Measurements from ENCODE around the gene TXNDC11. TPM values are rescaled to one million over a fixed set of nuclear protein-coding genes. Genes with fewer than 3 reads are reported as not detected.
A peak's percentile ranks its signal among the peaks of the same experiment; 100 is the strongest.

TXNDC11 gene
- total and polyA plus RNA-seq, 2 experiments from 2014 or later, result 6.8 to 12.0 TPM

- Histone ChIP-seq H3K27me3 (ENCODE audit: insufficient read depth) (no peaks in the 10 kb centered on the region), H3K4me1 (ENCODE audit: insufficient read depth) (no peaks in the 10 kb centered on the region), H2AFZ (0 out of 2 replicates have a peak overlapping the region, but pooled peaks have one; percentile 9), H3F3A (replicated peaks; ENCODE audit: low read depth) (peaks cover 5% of the 10 kb centered on the region; the same call in 1 of the 2 replicates), H3K9me2 (ENCODE audit: insufficient read depth) (no peaks in the 10 kb centered on the region), H4K20me1 (replicated peaks; ENCODE audit: insufficient read depth) (no peaks in the 10 kb centered on the region), H3K79me2 (replicated peaks; ENCODE audit: insufficient read depth) (no peaks in the 10 kb centered on the region), H3K27ac (ENCODE audit: low read depth) (no peak overlapping the region), H3K4me2 (no peak overlapping the region), H3K4me3 (no peak overlapping the region), H3K36me3 (ENCODE audit: insufficient read depth) (no peaks in the 10 kb centered on the region)
- peaks cover 10% of the 10 kb centered on the region for H3K27me3 Mint-ChIP-seq (ENCODE audit: insufficient read depth, low read depth, poor library complexity)
- H3K4me1 Mint-ChIP-seq, result peaks cover 16% of the 10 kb centered on the region; the same call in 2 of the 3 replicates
- H3K27ac Mint-ChIP-seq, result no peak overlapping the region
- ATAC-seq, result peak; percentile 74
- no peak for DNase-seq (ENCODE audit: low spot score)
- TF ChIP-seq ZNF462 (CRISPR knock-in tag; IDR thresholded peaks at IDR 0.05) (no peak), REST (IDR thresholded peaks at IDR 0.05; ENCODE audit: unreplicated experiment) (no peak), JUNB (IDR thresholded peaks at IDR 0.05; ENCODE audit: unreplicated experiment) (no peak), NANOG (IDR thresholded peaks at IDR 0.05; ENCODE audit: borderline replicate concordance) (no peak), POLR2AphosphoS5 (IDR thresholded peaks at IDR 0.05; ENCODE audit: low read depth) (no peak), ETS1 (IDR thresholded peaks at IDR 0.05) (no peak), STAT1 (IDR thresholded peaks at IDR 0.05; ENCODE audit: unreplicated experiment) (no peak), CREB1 (CRISPR knock-in tag; IDR thresholded peaks at IDR 0.05; ENCODE audit: low read depth) (no peak), ZNF114 (CRISPR knock-in tag; IDR thresholded peaks at IDR 0.05) (no peak), CTCF (conservative IDR thresholded peaks at IDR 0.05; ENCODE audit: low read depth in 2 of 2) (no peak), EZH2phosphoT487 (IDR thresholded peaks at IDR 0.05; ENCODE audit: unreplicated experiment) (no peak)
- H3K9me3 Mint-ChIP-seq, result no peaks in the 10 kb centered on the region
- H3K4me3 Mint-ChIP-seq, result peak overlapping the region; percentile 45; the same call in 1 of the 3 replicates
- H3K36me3 Mint-ChIP-seq (ENCODE audit: low read depth), result no peaks in the 10 kb centered on the region
Observed at GRCh38 chr16:11642765-11643116, 99.9 kb downstream of the TXNDC11 start.
